GM12873 (cell line): ENCODE measurements around the gene NOC4L.

Source experiments
- CTCF ChIP-seq: IDR thresholded peaks from 2 replicates; pipeline ENCODE4 v1.5.1; 2012; ENCODE audit warnings: low read depth, mild to moderate bottlenecking, moderate library complexity, low read length, control low read depth; ENCODE audit not compliant: insufficient read depth; ENCODE audit errors: missing control alignments

NOC4L gene

GRCh38 chr12:132166801-132167591 lies 22.7 kb downstream of the NOC4L start:
- no peak for TF ChIP-seq CTCF

DNA sequence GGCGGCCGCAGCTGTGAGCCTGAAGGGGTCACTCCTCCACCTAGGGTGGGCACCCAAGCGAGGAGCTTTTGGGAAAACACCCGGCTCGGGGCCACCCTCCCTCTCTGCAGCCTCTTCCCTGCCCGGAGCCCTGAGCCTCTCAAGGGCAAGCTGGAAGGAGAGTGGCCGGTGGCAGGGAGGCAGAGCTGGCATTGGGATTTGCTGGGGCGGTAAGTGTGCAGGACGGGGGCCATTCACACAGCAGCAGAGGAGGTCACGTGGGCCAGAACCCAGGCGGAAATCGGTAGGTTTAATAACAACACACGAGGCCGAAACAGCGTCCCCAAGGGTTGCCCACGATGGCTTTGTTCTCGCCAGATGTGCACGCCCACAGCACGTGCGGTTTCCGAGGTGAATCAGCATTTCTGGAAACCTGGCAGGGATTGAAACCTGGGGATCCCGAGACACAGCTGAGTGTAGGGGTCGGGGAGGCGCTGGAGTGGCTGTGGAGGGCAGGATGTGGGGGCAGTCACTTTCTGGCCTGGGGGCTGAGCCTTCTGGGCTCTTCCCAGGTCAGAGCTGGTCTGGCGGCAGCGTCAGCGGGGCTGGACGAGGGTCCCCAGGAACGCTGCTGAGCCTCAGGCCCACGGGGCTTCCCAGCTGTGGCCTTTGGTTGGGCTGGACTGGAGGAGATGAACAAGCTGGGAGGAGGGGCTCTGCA lies 23.5 kb downstream of the NOC4L start:
- TF ChIP-seq CTCF, result no peak

GRCh38 chr12:132168311-132169031 lies 24.2 kb downstream of the NOC4L start:
- no peak for TF ChIP-seq CTCF

GRCh38 chr12:132169376-132169775 lies 25.1 kb downstream of the NOC4L start:
- TF ChIP-seq CTCF, result no peak

DNA sequence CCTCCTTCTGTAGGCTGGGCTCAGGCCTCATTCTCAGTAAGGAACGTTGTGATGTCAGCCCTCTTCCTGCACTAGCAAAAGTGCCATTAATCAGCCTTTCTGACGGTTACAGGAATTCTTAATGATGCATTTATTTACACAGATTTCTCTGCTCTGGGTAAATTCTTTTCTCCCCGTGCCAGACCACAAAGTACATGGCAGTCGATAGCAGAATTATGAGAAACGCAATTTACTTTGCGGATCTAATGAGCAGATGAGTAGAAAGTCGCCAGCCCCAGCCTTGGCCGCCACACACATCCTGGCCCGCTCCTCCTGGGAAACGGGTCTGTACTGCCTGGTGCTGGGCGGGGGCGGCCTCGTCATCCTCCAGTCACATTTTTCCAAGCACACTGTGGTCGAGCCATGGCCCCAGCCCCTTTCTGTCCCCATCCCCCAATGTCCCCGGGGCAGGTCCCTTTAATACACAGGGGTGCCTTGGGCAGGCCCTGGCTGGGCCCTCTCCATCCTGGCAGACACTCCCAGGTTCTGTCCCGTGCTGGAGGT lies 25.9 kb downstream of the NOC4L start:
- TF ChIP-seq CTCF, result no peak

DNA sequence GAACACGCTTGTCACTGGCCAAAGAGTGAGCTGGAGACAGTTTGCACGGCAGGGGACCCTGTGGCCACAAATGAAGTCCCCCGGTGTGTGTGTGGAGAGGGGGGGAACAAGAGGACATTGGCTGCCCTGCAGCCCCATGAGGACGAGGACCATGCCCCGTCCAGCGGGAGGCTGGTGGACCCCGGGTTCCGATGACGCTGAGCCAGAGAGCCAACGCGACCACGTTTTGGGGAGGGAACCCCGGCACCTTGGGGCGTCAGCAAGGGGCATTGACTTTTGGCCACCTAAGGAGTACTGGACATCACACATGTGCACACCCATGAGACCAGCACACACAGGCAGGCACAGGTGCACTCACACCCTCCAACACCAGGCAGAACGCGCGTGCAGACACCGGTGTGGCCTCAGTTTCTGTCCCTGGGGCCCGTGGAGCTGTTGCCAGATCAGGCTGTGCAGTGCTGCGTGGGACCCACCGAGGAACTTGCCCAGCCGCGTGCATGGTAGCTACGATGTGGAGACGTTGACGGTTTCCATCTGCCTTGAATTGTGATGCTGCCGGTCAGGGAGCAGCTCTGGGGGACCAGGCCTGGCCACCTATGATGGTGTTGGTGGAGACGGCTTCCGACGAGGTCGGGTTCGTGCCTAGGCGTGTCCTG lies 26.5 kb downstream of the NOC4L start:
- no peak for TF ChIP-seq CTCF
